K562 (cell line): ENCODE results near the gene ZDHHC8. TPM values are rescaled to one million over a fixed set of nuclear protein-coding genes. Genes with fewer than 3 reads are reported as not detected.
A peak's percentile ranks its signal among the peaks of the same experiment; 100 is the strongest.

ENCODE experiments used
- CHD7 ChIP-seq: fragments of 200-600 bp; sonication (generic); IDR thresholded peaks from one replicate; pipeline ENCODE4 v1.6.1; 2012; ENCODE audit warnings: mild to moderate bottlenecking, low read depth, low read length, inconsistent platforms
- CREB1 ChIP-seq, 2 experiments: sonication (generic) in 1 of 2; formaldehyde crosslinking in 1 of 2; IDR thresholded peaks; 2 replicates each; pipeline versions ENCODE4 v1.6.1 to v1.8.0; 2012 to 2022; ENCODE audit warnings: inconsistent platforms in 1 of 2, mild to moderate bottlenecking in 1 of 2, missing genetic modification reagents in 1 of 2, moderate library complexity in 1 of 2
- LEF1 ChIP-seq: fragments of 450-650 bp; IDR thresholded peaks from 2 replicates; pipeline ENCODE4 v1.6.1; 2016; ENCODE audit warnings: mild to moderate bottlenecking
- RNF2 ChIP-seq: sonication (generic); IDR thresholded peaks from 2 replicates; pipeline ENCODE4 v1.6.1; 2016
- ZNF175 ChIP-seq: fragments of 200-800 bp; sonication (Bioruptor generic); IDR thresholded peaks from 2 replicates; pipeline ENCODE4 v1.6.1; 2016; ENCODE audit warnings: low read depth, mild to moderate bottlenecking, missing genetic modification characterization, missing compliant biosample characterization
- ZNF699 ChIP-seq: fragments of 250-450 bp; sonication (Bioruptor Pico); IDR thresholded peaks from 2 replicates; pipeline ENCODE4 v1.8.0; 2021; ENCODE audit warnings: mild to moderate bottlenecking, moderate library complexity; ENCODE audit not compliant: insufficient replicate concordance
- ZNF830 ChIP-seq: fragments of 250-450 bp; sonication (Bioruptor Pico); IDR thresholded peaks from 2 replicates; pipeline ENCODE4 v1.5.0; 2021; ENCODE audit warnings: mild to moderate bottlenecking
- polyA plus RNA-seq, 8 experiments: library from polyadenylated mRNA; depleted of rRNA in 4 of 8; stranded (reverse) in 5 of 8; unstranded in 3 of 8; fragments of >200 nt; fragmentation: Nextera tagmentation in 2 of 8; fragmentation: Illumina TruSeq in 1 of 8; extraction: Ambion mirVana in 2 of 8; extraction: Trizol in 1 of 8; gene quantifications; 2 replicates each; pipeline versions ENCODE4 v1.2.1 to v1.2.3, GENCODE V29; 2011 to 2014; ENCODE audit warnings: inconsistent platforms in 1 of 8, missing spikeins in 1 of 8
- total RNA-seq, 7 experiments: library from RNA; depleted of rRNA in 6 of 7; stranded (reverse); fragments of >200 nt in 6 of 7; fragmentation: Illumina TruSeq in 2 of 7; extraction: Trizol in 2 of 7; gene quantifications; 2 replicates each; pipeline versions ENCODE4 v1.2.1 to v1.2.3, GENCODE V29; 2011 to 2021; ENCODE audit warnings: low replicate concordance in 1 of 7
- TF ChIP-seq, protein P1 (sequence below): sonication (generic); formaldehyde crosslinking; IDR thresholded peaks from 2 replicates; pipeline ENCODE4 v1.8.1; 2023; ENCODE audit warnings: missing genetic modification reagents, mild to moderate bottlenecking, borderline replicate concordance
- TF ChIP-seq, protein P2 (sequence below), 3 experiments: fragments of 200-800 bp in 1 of 3; sonication (Bioruptor generic) in 1 of 3; sonication (generic) in 1 of 3; formaldehyde crosslinking in 1 of 3; IDR thresholded peaks; 2 replicates each; pipeline versions ENCODE4 v1.6.1 to v1.8.0; 2016 to 2022; ENCODE audit warnings: mild to moderate bottlenecking in 2 of 3, missing compliant biosample characterization in 2 of 3, missing genetic modification characterization in 2 of 3, missing genetic modification reagents in 1 of 3

The ZDHHC8 gene
- total and polyA plus RNA-seq, 9 of the 15 experiments (the other 6 are each of a cell fraction or from before 2014, with no cell fraction given): 0.04 to 109 (median 16.4) TPM

GRCh38 chr22:20191803-20192202 is 60.2 kb downstream of the ZDHHC8 start (continued):
- no peak for TF ChIP-seq CHD7
- TF ChIP-seq LEF1: no peak
- no peak for TF ChIP-seq CREB1 (IDR thresholded peaks at IDR 0.05)
- TF ChIP-seq CREB1 (CRISPR knock-in tag; IDR thresholded peaks at IDR 0.05): no peak
- TF ChIP-seq RNF2: no peak
- TF ChIP-seq, protein P1, sequence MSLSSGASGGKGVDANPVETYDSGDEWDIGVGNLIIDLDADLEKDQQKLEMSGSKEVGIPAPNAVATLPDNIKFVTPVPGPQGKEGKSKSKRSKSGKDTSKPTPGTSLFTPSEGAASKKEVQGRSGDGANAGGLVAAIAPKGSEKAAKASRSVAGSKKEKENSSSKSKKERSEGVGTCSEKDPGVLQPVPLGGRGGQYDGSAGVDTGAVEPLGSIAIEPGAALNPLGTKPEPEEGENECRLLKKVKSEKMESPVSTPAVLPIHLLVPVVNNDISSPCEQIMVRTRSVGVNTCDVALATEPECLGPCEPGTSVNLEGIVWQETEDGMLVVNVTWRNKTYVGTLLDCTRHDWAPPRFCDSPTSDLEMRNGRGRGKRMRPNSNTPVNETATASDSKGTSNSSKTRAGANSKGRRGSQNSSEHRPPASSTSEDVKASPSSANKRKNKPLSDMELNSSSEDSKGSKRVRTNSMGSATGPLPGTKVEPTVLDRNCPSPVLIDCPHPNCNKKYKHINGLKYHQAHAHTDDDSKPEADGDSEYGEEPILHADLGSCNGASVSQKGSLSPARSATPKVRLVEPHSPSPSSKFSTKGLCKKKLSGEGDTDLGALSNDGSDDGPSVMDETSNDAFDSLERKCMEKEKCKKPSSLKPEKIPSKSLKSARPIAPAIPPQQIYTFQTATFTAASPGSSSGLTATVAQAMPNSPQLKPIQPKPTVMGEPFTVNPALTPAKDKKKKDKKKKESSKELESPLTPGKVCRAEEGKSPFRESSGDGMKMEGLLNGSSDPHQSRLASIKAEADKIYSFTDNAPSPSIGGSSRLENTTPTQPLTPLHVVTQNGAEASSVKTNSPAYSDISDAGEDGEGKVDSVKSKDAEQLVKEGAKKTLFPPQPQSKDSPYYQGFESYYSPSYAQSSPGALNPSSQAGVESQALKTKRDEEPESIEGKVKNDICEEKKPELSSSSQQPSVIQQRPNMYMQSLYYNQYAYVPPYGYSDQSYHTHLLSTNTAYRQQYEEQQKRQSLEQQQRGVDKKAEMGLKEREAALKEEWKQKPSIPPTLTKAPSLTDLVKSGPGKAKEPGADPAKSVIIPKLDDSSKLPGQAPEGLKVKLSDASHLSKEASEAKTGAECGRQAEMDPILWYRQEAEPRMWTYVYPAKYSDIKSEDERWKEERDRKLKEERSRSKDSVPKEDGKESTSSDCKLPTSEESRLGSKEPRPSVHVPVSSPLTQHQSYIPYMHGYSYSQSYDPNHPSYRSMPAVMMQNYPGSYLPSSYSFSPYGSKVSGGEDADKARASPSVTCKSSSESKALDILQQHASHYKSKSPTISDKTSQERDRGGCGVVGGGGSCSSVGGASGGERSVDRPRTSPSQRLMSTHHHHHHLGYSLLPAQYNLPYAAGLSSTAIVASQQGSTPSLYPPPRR (CRISPR knock-in tag): no peak
- TF ChIP-seq ZNF175 (CRISPR knock-in tag): no peak
- no peak for TF ChIP-seq ZNF830
- TF ChIP-seq, protein P2, sequence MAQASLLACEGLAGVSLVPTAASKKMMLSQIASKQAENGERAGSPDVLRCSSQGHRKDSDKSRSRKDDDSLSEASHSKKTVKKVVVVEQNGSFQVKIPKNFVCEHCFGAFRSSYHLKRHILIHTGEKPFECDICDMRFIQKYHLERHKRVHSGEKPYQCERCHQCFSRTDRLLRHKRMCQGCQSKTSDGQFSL (CRISPR knock-in tag; IDR thresholded peaks at IDR 0.05): peak; percentile 67; the same call in 1 of the 2 replicates
- TF ChIP-seq, protein P2 (tag; IDR thresholded peaks at IDR 0.05): no peak
- no peak for TF ChIP-seq ZNF699 (CRISPR knock-in tag)
